NCI-H748 (cell line): ENCODE measurements around the gene MEIS2.

ENCODE experiments used
- DNase-seq: peaks from one replicate; lab custom pipeline; 2025; ENCODE audit not compliant: unreplicated experiment; lab: John Stamatoyannopoulos, UW

Gene MEIS2

DNA sequence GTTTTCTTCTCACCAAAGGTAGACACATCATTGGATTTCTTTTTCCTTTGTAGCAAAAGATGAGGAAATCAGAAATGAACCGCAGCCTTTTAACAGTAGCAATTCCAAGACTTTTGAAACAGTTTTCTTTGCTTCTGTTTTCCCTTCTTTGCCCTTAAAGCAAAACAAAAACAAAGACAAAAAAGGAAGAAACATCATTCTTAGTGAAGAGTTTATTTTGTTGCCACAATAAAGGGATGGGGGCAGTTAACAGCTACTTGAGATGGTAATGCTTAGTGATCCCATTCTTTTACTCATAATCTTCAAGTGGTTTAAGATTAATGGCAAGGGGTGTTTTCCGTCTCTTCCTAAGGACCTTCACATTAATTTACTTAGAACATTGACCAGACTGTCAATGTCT, 218.8 kb downstream of the MEIS2 start:
- DNase-seq, result no peak

GRCh38 chr15:36880913-36881460, 219.4 kb downstream of the MEIS2 start:
- DNase-seq, result no peak

DNA sequence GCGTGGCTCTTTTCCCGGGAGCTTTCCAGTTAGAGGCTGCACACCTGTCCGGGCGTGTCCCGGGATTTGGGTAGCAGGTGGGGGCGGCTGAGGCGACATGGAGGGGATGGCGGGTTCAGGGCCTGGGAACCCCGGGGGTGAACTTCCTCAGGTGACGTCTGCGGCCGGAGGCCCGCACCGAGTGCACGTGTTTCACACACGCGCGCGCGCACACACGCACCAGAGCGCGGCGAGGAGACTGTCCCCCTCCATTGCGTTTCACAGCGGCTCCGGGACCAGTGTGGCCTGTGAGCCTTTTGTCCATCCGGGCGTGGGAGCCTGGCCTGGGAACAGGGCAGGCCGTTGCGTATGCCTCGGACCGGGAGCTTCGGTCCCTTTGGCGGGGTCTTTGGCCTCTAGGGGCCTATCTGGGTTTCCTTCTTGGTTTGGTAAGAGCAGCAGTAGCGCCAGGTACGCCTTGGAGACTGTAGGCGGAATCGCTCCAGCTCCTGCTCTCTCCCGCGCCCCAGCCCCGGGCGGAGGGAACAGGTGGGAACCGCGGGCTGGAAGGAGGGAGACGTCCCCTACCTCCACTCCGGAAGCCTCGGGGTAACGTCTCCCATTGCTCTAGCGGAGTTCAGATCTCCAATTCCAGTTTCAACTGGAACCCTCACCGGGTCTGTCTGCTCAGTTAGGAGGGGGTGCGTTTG, 220.0 kb downstream of the MEIS2 start:
- no peak for DNase-seq

DNA sequence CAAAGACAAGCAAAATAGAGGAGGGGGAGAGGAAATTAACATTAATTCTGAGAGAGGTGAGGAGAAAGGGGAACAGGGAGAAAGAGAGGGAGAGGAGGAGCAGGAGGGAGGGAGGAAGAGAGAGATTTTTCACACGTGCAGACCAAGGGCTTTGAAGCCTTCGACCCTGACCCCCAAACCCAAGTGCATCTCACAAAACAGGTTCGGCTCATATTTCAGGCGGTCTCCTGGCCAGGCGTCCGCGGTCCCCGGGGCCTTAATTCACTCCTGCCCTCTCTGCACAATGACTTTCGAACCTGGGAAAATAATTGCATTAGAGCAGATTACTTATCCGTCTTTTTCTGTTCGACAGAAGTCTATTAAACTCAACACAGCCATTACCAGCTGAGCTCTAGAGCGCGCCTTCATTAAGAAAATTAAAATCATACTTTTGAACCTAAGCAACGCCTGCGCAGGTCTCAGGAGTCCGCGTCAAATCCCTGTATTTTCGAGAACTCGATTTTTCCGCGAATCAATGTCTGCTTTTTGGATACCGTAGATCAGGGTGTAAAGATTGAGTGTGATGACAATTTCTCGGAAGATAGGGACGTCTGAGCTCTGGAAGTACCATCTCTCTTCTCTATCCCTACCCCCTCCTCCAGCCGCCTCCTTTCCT, 220.7 kb downstream of the MEIS2 start:
- DNase-seq, result no peak

GRCh38 chr15:36878684-36879262, 221.6 kb downstream of the MEIS2 start:
- DNase-seq, result no peak

DNA sequence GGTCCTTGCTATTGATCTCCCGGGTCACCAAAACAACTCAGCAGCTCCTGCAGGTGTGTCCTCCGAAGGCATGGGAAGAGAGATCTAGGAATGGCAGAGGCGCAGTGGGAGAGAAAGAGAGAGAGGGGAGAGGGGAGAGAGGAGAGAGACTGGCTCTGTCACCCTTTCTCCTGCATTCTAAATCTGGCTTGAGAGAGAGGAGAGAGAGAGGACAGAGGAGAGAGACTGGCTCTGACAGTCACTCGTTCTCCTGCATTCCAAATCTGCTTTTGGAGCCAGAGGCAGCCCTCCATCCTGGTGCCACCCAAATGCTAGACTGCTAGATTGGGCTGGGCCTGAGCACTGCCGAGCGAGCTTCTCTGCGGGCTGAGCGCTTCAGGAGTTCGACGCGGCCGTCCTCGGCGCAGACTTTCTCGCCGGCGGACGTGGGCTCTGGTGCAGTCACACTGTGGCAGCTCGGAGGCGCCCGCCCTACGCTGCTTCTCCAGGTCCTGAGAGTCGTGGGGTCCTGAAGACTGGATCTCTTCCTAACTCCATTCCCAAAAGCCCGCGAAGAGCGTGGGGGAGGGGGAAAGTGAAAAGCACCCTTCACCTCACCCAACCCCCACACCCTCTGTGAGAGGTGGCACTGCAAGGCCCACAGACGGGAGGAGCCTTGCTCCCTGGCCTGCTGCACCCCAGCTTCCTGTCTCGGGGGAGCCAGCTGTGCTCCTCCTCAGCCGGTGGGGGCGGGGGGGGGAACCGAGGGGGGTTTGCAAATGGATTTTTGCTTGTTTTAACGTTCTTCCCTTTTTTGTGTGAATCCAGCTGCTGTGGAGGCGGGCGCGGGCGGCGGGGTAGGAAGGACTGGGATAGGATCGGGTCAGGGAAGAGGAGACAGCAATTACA, 222.3 kb downstream of the MEIS2 start:
- no peak for DNase-seq

DNA sequence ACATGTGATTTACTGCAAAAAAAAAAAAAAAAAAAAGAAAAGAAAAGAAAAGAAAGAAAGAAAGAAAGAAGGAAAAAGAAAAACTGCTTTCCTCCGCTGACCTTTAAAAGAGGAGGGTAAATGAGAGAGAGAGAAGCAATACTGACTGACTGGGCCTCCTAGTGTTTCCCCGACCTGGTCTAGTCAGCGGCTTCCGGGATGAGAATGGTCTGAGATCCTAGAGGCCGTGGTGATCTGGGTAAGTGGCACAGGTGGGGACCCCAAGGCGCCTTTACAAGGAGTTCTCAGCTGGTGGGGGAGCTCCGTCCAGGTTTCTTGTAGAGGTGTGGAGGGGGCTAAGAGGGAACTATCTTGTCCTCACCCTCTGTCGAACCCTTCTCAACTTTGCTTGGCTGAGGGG, 223.1 kb downstream of the MEIS2 start:
- DNase-seq, result no peak

- no peak for DNase-seq
Observed at GRCh38 chr15:36875740-36876334, 224.5 kb downstream of the MEIS2 start.

- DNase-seq, result no peak
Observed at GRCh38 chr15:36874930-36875329, 225.4 kb downstream of the MEIS2 start.

DNA sequence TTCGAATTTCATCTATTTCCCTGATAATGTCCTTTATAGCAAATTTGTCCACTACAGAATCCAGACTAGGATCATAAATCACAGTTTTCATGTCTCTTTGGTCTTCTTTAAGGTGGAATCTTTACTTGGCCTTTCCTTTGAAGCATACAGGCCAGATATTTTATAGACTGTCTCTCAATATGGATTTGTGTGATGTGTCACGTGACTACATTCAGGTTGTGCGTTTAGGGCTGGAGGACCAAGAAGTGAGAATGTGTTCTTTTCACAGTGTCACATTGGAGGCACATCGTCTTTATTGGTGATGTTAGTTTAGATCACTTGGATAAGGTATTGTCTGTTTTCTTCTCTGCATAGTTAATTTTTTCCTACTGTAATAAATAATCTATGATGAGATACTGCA, 232.9 kb downstream of the MEIS2 start:
- no peak for DNase-seq

DNA sequence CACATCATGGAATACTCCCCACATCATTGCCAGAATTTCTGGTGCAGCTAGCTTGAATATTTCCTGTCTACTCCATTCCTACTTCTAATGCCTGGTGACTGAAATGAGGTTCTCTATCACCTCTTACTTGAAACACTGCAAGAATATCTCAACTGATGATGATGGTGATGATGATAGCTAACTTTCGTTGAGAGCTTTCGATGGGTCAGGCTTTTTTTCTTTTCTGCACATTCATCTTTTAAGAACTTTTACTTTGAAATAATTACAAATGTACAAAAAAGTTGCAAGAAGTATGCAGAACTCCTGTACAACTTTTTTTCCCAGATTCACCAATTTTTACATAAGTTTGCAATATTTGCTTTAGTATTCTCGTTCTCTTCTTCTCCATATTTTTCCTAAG, 233.5 kb downstream of the MEIS2 start:
- no peak for DNase-seq

DNA sequence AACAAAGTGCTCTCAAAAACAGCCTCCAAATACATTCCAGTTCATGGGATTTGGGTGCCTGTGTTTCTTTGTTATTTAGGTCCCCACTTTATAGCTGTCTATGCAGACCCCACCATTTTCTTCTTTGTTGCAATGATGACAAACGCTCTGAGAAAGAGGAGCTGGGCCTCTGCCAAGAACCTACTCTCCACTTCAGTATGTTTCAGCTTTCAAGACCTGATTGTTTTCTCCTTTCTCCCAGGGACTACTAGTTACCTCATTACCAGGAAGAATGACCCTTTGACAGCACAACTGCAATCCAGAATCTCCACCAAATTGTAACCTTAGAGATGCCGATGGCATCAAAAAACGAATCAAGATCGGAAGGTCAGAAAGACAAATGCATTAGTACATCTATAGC, 236.8 kb downstream of the MEIS2 start:
- no peak for DNase-seq

DNA sequence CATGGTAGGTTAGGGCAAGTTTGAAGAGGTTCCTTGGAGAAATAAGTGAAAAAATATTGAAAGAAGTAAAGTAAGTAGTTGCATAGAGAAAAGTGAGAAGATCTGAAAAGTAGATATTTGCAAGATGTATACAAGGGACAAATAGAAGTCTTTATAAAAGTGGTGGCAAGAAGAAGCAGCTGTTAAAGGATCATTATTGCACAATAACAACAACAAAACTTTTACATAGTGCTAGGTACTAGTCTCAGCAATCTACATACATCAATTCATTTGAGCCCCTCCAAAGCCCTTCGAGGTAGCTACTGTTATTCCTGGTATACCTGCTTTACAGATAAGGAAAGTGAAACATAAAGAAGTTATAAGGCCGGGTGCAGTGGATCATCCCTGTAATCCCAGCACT, 239.6 kb downstream of the MEIS2 start:
- no peak for DNase-seq

DNA sequence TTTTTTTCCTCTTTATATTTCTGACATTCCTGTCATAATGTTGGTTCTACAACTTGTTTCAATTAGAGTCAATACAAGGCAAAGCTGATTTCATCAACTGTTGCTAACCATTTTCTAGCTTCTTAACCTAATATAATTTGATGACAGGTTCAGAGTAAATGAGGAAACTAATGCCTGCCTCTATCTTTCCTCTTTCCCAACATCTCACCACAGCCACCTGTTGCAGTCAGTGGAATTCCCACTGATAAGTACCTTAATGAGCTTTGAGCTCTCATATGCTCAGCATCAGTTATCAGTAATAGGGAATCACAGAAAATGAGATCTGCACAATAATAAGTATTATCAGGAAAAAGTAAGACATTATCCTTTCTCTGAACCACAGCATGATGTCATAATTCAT, 241.9 kb downstream of the MEIS2 start:
- DNase-seq, result no peak

DNA sequence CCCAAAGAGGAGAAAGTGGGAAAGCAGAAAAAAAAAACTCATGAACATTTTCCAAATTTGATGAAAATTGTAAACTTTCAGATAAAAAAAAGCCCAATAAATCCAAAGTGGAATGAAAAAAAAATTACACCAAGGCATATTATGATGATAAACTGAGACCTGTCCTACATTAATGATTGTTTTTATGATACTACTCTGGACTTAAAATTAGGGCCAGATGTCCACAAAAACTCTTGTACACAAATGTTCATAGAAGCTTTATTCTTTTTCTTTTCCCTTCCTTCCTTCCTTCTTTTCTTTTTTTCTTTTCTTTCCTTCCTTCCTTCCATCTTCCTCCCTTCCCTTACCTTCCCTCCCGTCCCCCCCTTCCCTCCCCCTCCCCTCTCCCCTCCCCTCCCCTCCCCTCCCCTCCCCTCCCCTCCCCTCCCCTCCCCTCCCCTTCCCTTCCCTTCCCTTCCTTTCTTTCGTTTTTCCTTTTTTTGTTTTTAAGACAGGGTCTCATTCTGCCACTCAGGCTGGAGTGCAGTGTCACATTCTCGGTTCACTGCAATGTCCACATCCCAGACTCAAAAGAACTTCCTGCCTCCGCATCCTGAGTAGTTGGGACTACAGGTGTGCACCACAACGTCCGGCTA, 243.9 kb downstream of the MEIS2 start:
- DNase-seq, result no peak

GRCh38 chr15:36850864-36851263, 249.5 kb downstream of the MEIS2 start:
- no peak for DNase-seq

- DNase-seq, result no peak
Observed at GRCh38 chr15:36845270-36845669, 255.1 kb downstream of the MEIS2 start.

- DNase-seq, result peak; percentile 61
Observed at GRCh38 chr15:36844534-36844998, 255.8 kb downstream of the MEIS2 start.

DNA sequence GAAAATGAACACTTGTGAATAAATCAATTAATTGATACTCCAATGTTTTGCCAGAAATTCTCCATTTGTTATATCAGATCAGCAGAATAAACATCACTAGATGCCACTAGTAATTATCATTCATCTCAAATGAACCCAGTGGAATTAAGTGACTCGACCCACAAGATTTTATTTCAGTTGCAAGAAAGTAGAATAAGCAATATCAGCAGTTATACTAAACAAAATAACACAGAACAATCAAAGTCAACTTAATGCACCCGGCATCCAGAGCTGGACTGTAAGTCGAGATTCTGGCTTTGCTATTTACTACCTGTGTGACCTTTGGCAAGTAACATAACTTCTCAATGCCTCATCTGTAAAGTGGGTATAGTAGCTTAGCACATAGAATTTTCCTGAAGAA, 256.5 kb downstream of the MEIS2 start:
- no peak for DNase-seq

GRCh38 chr15:36841193-36841592, 259.2 kb downstream of the MEIS2 start:
- DNase-seq, result no peak
